Measurements from ENCODE around the gene PIGB. TPM values are rescaled to one million over a fixed set of nuclear protein-coding genes. Genes with fewer than 3 reads are reported as not detected.
"Not testable (repeated sequence)": the region's sequence is repeated elsewhere in the genome, so short reads cannot be mapped to it uniquely, and the experiment has no call there.

The PIGB gene
- total and polyA plus RNA-seq, 2 experiments from 2014 or later, result 3.8 to 6.3 TPM

DNA sequence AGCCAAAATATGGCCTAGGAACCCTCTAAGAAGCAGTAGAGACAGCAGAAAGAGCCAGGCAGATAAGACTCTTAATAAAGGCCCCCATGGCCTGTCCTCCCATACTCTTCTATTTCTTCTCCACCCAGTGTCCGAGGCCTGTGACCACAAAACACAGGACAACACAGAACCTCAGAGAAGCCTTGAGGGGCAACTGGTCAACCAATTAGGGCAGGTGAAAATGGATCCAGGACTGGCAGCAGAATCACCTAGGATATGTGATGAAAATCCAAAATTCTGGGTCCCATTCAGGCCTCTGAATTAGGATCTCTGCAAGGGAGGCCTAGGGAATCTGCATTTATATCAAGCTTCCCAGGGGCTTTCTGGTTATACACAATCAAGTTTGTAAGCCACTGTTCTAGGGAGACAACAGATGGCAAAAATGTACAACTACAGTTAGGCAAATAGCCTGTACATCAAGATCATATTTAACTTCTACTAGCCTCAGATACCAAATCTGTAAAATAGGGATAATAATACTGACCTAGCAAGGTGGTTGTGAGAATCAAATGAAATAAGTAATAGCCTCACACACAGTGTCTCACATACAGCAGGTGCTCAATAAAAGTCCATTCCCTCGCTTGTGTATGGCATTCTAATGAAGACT lies 39.8 kb upstream of the PIGB start:
- no peak overlapping the region for H3K4me3 ChIP-seq
- H3K27ac ChIP-seq, result no peak overlapping the region
- peaks cover 4% of the 10 kb centered on the region for H3K4me1 ChIP-seq (ENCODE audit: low read depth)
- H3K27me3 ChIP-seq, result no peaks in the 10 kb centered on the region
- TF ChIP-seq, protein P1, sequence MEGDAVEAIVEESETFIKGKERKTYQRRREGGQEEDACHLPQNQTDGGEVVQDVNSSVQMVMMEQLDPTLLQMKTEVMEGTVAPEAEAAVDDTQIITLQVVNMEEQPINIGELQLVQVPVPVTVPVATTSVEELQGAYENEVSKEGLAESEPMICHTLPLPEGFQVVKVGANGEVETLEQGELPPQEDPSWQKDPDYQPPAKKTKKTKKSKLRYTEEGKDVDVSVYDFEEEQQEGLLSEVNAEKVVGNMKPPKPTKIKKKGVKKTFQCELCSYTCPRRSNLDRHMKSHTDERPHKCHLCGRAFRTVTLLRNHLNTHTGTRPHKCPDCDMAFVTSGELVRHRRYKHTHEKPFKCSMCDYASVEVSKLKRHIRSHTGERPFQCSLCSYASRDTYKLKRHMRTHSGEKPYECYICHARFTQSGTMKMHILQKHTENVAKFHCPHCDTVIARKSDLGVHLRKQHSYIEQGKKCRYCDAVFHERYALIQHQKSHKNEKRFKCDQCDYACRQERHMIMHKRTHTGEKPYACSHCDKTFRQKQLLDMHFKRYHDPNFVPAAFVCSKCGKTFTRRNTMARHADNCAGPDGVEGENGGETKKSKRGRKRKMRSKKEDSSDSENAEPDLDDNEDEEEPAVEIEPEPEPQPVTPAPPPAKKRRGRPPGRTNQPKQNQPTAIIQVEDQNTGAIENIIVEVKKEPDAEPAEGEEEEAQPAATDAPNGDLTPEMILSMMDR (IDR thresholded peaks at IDR 0.05; ENCODE audit: low read depth, low read length), result no peak
- H3K36me3 ChIP-seq, result no peaks in the 10 kb centered on the region
- H3K9me3 ChIP-seq (ENCODE audit: low read depth), result no peaks in the 10 kb centered on the region
- no peak for DNase-seq (ENCODE audit: low read depth in 1 of 2, low spot score in 1 of 2)

DNA sequence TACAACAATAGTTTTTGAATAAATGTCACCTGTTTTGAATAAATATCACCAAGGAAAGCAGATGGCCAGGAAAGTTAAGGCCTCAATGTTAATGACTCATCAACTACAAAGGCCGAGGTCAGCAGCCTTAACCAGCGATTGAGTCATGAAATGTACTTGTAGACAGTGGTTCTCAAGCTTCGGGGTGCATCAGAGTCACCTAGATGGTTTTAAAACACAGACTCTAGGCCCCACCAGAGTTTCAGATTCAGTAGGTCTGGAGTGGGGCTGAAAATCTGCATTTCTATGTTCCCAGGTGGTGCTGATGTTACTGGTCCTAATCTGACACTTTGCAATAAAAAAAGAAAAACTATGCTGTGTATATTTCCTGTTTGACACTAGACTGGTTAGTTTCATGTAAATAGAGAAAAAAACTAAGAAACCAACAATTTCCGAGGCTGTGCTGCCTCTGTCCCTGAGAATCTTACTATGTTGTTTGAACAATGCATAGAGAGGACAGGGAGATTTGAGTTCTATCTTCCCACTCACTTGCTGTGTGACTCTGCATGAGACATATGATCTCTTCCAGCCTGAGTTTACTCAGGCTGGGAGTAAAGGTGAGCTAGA lies 39.2 kb upstream of the PIGB start:
- Histone ChIP-seq H3K9me3 (ENCODE audit: low read depth) (no peaks in the 10 kb centered on the region), H3K27me3 (no peaks in the 10 kb centered on the region), H3K4me3 (no peak overlapping the region), H3K4me1 (ENCODE audit: low read depth) (peaks cover 10% of the 10 kb centered on the region), H3K27ac (no peak overlapping the region), H3K36me3 (no peaks in the 10 kb centered on the region)
- TF ChIP-seq, protein P1 (IDR thresholded peaks at IDR 0.05; ENCODE audit: low read depth, low read length), result no peak
- peak in 1 of 2 donors; percentile 73 for DNase-seq (ENCODE audit: low read depth in 1 of 2, low spot score in 1 of 2)

DNA sequence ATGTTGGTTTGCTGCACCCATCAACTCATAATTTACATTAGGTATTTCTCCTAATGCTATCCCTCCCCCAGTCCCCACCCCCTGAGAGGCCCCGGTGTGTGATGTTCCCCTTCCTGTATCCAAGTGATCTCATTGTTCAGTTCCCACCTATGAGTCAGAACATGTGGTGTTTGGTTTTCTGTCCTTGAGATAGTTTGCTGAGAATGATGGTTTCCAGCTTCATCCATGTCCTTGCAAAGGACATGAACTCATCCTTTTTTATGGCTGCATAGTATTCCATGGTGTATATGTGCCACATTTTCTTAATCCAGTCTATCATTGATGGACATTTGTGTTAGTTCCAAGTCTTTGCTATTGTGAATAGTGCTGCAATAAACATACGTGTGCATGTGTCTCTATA lies 38.4 kb upstream of the PIGB start:
- H3K27me3 ChIP-seq; H3K4me3 ChIP-seq; H3K27ac ChIP-seq; H3K9me3 ChIP-seq (ENCODE audit: low read depth); H3K36me3 ChIP-seq; DNase-seq (ENCODE audit: low read depth in 1 of 2, low spot score in 1 of 2): not testable (repeated sequence)
- H3K4me1 ChIP-seq (ENCODE audit: low read depth), result peaks cover 16% of the 10 kb centered on the region

DNA sequence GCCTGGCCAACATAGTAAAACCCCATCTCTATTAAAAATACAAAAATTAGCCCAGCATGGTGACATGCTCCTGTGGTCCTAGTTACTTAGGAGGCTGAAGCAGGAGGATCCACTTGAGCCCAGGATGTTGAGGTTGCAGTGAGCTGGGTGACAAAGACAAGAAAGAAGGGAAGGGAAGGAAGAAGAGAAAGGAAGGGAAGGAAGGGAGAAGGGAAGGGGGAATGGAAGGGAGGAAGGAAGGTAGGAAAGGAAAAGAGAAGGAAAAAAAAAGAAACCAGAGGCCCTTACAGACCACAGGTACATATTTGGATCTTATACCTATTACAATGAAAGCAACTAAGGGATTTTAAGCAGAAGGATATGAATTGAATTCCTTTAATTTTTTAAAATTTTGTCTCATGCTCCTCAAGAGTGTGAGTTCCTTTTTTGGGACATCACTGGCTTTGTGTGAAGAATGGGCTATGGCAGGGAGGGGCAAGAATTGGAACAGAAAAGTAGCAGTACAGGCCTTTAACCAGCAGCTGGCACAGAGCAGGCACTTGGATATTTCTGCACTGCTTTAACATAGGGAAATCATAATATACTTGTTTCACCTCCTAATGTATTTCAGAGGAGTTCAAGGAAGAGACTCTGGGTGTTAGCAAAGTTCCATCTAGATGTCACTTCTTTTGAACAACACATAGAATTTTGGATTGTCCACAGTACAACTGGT lies 37.3 kb upstream of the PIGB start:
- Histone ChIP-seq H3K4me3 (no peak overlapping the region), H3K27ac (no peak overlapping the region), H3K27me3 (no peaks in the 10 kb centered on the region), H3K36me3 (no peaks in the 10 kb centered on the region), H3K4me1 (ENCODE audit: low read depth) (peaks cover 16% of the 10 kb centered on the region), H3K9me3 (ENCODE audit: low read depth) (no peaks in the 10 kb centered on the region)
- DNase-seq (ENCODE audit: low read depth in 1 of 2, low spot score in 1 of 2), result no peak
- TF ChIP-seq, protein P1 (IDR thresholded peaks at IDR 0.05; ENCODE audit: low read depth, low read length), result no peak

DNA sequence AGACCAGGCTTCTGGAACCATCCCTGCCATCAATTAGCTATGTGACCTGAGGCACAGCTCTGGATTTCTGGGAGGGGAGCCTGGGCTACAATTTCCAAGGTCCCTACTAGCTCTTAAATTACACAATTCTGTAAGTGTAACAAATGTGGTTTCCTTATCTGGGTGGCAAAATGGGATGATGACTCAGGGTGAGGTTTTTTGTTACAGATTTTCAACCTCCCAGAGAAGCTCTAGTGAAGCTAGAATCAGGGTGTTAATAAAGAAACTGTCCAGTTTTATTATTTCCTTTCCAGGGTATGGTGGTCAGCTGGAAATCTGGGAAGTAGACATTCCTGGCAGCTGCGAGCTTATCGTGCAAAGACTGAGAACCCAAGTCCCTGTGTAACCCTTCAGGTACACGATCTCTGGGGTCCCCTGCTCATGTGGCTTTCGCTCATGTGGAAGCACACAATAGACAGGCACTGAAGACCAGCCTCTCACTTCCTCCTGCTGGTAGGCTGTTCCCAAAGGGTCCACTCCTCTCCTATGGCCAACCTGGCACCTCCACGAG lies 36.7 kb upstream of the PIGB start:
- H3K36me3 ChIP-seq, result no peaks in the 10 kb centered on the region
- no peak overlapping the region for H3K4me3 ChIP-seq
- DNase-seq (ENCODE audit: low read depth in 1 of 2, low spot score in 1 of 2), result peak in 1 of 2 donors; percentile 89
- H3K27ac ChIP-seq, result no peak overlapping the region
- no peaks in the 10 kb centered on the region for H3K9me3 ChIP-seq (ENCODE audit: low read depth)
- H3K27me3 ChIP-seq, result no peaks in the 10 kb centered on the region
- peaks cover 16% of the 10 kb centered on the region for H3K4me1 ChIP-seq (ENCODE audit: low read depth)
- TF ChIP-seq, protein P1 (IDR thresholded peaks at IDR 0.05; ENCODE audit: low read depth, low read length), result no peak
